ENCODE results near the gene DEXI. TPM values are rescaled to one million over a fixed set of nuclear protein-coding genes. Genes with fewer than 3 reads are reported as not detected.

The DEXI gene
- total and polyA plus RNA-seq, 2 of the 13 experiments (the other 11 are each of a cell fraction or from before 2014, with no cell fraction given): 51.5 to 70.4 TPM

GRCh38 chr16:10923650-10924214 lies 18.5 kb downstream of the DEXI start (continued):
- peak; percentile 57; the same call in 1 of the 2 replicates for TF ChIP-seq ZHX2 (IDR thresholded peaks at IDR 0.05; ENCODE audit: low read depth)
- no peak for TF ChIP-seq ZHX2 (CRISPR knock-in tag; IDR thresholded peaks at IDR 0.05; ENCODE audit: borderline replicate concordance)
- TF ChIP-seq, protein P1, sequence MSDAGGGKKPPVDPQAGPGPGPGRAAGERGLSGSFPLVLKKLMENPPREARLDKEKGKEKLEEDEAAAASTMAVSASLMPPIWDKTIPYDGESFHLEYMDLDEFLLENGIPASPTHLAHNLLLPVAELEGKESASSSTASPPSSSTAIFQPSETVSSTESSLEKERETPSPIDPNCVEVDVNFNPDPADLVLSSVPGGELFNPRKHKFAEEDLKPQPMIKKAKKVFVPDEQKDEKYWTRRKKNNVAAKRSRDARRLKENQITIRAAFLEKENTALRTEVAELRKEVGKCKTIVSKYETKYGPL (CRISPR knock-in tag; IDR thresholded peaks at IDR 0.05): no peak
- no peak for TF ChIP-seq MAFG (CRISPR knock-in tag; IDR thresholded peaks at IDR 0.05)
- no peak for TF ChIP-seq ZNF296 (CRISPR knock-in tag; conservative IDR thresholded peaks at IDR 0.05)
- TF ChIP-seq, protein P2, sequence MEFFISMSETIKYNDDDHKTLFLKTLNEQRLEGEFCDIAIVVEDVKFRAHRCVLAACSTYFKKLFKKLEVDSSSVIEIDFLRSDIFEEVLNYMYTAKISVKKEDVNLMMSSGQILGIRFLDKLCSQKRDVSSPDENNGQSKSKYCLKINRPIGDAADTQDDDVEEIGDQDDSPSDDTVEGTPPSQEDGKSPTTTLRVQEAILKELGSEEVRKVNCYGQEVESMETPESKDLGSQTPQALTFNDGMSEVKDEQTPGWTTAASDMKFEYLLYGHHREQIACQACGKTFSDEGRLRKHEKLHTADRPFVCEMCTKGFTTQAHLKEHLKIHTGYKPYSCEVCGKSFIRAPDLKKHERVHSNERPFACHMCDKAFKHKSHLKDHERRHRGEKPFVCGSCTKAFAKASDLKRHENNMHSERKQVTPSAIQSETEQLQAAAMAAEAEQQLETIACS (CRISPR knock-in tag; IDR thresholded peaks at IDR 0.05): no peak
- peak; percentile 67; the same call in 1 of the 2 replicates for TF ChIP-seq ZNF331 (CRISPR knock-in tag; IDR thresholded peaks at IDR 0.05)
- TF ChIP-seq, protein P3, sequence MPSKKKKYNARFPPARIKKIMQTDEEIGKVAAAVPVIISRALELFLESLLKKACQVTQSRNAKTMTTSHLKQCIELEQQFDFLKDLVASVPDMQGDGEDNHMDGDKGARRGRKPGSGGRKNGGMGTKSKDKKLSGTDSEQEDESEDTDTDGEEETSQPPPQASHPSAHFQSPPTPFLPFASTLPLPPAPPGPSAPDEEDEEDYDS (CRISPR knock-in tag; IDR thresholded peaks at IDR 0.05): peak; percentile 49; the same call in 1 of the 2 replicates
- 0 out of 2 replicates have a peak, but pooled peaks have one; percentile 35 for TF ChIP-seq ZNF317 (CRISPR knock-in tag; IDR thresholded peaks at IDR 0.05)
- peak; percentile 77 for TF ChIP-seq XRCC5 (optimal IDR thresholded peaks at IDR 0.05; ENCODE audit: low read length)
- peak; percentile 52 for TF ChIP-seq MIER2 (CRISPR knock-in tag; IDR thresholded peaks at IDR 0.05)
- TF ChIP-seq ARNT2 (CRISPR knock-in tag; IDR thresholded peaks at IDR 0.05; ENCODE audit: low read depth): no peak
- TF ChIP-seq TBX3 (IDR thresholded peaks at IDR 0.05; ENCODE audit: borderline replicate concordance): peak; percentile 49; the same call in 1 of the 2 replicates
- TF ChIP-seq ZNF678 (CRISPR knock-in tag; IDR thresholded peaks at IDR 0.05): no peak
- TF ChIP-seq, protein P4, sequence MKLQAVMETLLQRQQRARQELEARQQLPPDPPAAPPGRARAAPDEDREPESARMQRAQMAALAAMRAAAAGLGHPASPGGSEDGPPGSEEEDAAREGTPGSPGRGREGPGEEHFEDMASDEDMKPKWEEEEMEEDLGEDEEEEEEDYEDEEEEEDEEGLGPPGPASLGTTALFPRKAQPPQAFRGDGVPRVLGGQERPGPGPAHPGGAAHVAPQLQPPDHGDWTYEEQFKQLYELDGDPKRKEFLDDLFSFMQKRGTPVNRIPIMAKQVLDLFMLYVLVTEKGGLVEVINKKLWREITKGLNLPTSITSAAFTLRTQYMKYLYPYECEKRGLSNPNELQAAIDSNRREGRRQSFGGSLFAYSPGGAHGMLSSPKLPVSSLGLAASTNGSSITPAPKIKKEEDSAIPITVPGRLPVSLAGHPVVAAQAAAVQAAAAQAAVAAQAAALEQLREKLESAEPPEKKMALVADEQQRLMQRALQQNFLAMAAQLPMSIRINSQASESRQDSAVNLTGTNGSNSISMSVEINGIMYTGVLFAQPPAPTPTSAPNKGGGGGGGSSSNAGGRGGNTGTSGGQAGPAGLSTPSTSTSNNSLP (IDR thresholded peaks at IDR 0.05; ENCODE audit: low read depth, low read length): no peak
- peak; percentile 33; the same call in 1 of the 2 replicates for TF ChIP-seq ZNF235 (CRISPR knock-in tag; IDR thresholded peaks at IDR 0.05; ENCODE audit: borderline replicate concordance)
- TF ChIP-seq TRIM24 (CRISPR knock-in tag; IDR thresholded peaks at IDR 0.05): no peak
- peak; percentile 89 for TF ChIP-seq RXRB (CRISPR knock-in tag; IDR thresholded peaks at IDR 0.05; ENCODE audit: borderline replicate concordance)
- TF ChIP-seq SCMH1 (CRISPR knock-in tag; IDR thresholded peaks at IDR 0.05; ENCODE audit: borderline replicate concordance): no peak
- TF ChIP-seq SIN3A (IDR thresholded peaks at IDR 0.05; ENCODE audit: borderline replicate concordance, low read depth, low read length): peak; percentile 65; the same call in 1 of the 2 replicates
- no peak; the same call in 1 of the 2 replicates for TF ChIP-seq REL (CRISPR knock-in tag; conservative IDR thresholded peaks at IDR 0.05)
